HG02642 (cell line): Measurements from ENCODE around the gene ICOSLG.
A peak's percentile ranks its signal among the peaks of the same experiment; 100 is the strongest.
"Not testable (repeated sequence)": the region's sequence is repeated elsewhere in the genome, so short reads cannot be mapped to it uniquely, and the experiment has no call there.

ENCODE experiments used
- ATAC-seq: cut with Tn5 transposase; IDR thresholded peaks from one replicate; pipeline ENCODE4 v1.9.1; 2021; ENCODE audit warnings: mild to moderate bottlenecking; ENCODE audit not compliant: unreplicated experiment, poor library complexity

ICOSLG gene

GRCh38 chr21:44190349-44191271, 50.1 kb downstream of the ICOSLG start:
- not testable (repeated sequence) for ATAC-seq

- ATAC-seq: not testable (repeated sequence)
Measured at GRCh38 chr21:44184862-44185261, 55.9 kb downstream of the ICOSLG start.

GRCh38 chr21:44182202-44182601, 58.5 kb downstream of the ICOSLG start:
- not testable (repeated sequence) for ATAC-seq

DNA sequence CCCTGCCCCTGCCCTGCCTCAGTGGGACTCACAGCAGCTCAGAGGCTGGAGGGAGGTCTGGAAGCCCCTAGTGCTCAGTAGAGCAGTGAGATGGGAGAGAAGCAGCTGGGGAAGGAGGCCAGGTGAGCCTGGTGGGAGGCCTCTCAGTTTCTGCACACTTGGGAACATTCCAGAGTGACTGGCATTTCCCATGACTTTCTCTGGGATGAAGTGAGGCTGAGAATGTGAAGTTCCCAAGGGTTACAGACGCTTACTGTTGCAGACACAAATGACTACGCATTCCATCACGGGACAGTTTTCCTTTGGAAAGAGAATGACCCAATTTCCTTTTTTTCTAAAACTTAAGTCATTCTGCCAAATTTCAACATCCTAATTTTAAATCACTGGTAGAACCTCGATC, 59.2 kb downstream of the ICOSLG start:
- not testable (repeated sequence) for ATAC-seq

DNA sequence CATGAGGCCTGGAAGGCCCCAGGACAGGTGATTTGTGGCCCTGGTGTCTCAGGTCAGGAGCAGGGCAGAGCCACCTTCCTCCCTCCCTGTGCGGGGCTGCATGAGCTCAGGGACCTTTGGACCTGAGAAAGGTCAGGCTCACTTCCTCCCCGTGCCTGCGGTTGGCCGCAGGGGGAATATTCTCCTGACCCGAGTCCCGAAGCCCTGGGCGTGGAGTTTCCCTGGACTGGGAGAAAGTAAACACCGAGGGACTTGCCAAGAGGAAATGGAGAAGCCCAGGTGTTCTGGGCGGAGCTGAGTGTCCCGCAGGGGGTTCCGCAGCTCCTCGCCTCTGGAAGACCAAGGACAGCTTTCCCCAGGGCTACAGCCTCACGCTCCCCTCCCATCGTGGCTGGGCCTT, 64.6 kb downstream of the ICOSLG start:
- not testable (repeated sequence) for ATAC-seq

GRCh38 chr21:44175189-44175588, 65.6 kb downstream of the ICOSLG start:
- ATAC-seq: peak; percentile 45
